CD4-positive, alpha-beta T cell treated with Interleukin-21 for 1 hour (primary cell): ENCODE data around the gene NSMCE3.
A peak's percentile ranks its signal among the peaks of the same experiment; 100 is the strongest.

Experiments used
- DNase-seq: peaks from one replicate; pipeline ENCODE4 v3.0.0-alpha.2; 2020

The NSMCE3 gene

GRCh38 chr15:29269485-29270168 lies at the start of gene NSMCE3:
Gene NSMCE3, minus strand, starts transcription at chr15:29269822. Its CDS starts 117 bp downstream, at chr15:29269705.
- DNase-seq, result peak; percentile 93

- DNase-seq, result no peak
Measured at GRCh38 chr15:29316422-29316821, 46.8 kb upstream of the NSMCE3 start.

DNA sequence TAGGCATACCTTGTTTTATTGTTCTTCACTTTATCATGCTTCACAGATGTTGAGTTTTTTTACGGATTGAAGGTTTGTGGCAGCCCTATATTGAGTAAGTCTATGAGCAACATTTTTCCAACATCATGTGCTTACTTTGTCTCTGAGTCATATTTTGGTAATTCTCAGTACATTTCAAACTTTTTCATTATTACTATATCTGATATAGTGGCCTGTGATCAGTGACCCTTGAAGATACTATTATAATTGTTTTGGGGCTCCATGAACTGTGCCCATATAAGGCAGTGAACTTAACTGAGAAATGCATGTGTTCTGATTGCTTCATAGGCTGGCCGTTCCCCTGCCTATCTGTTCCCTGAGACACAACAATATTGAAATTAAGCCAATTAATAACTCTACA lies 42.8 kb upstream of the NSMCE3 start:
- no peak for DNase-seq

GRCh38 chr15:29311696-29312095 lies 42.1 kb upstream of the NSMCE3 start:
- DNase-seq, result no peak

- no peak for DNase-seq
Measured at GRCh38 chr15:29309139-29309538, 39.5 kb upstream of the NSMCE3 start.

DNA sequence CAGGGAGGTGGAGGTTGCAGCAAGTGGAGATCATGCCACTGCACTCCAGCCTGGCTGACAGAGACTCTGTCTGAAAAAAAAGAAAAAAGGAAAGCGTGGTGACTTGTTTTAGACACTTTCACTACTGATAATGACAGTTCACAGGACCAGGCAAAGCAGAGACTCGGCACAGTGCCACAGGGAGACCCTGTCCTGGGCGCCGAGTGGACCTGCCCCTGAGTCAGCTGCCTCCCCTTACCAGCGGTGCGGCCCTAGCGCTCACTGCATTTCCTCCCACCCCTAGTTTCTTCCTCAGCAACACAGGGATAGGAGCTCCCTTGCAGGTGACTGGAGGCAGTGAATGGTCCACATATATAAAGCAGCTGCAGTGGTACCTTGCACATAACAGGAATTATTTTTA lies 38.7 kb upstream of the NSMCE3 start:
- DNase-seq, result no peak

DNA sequence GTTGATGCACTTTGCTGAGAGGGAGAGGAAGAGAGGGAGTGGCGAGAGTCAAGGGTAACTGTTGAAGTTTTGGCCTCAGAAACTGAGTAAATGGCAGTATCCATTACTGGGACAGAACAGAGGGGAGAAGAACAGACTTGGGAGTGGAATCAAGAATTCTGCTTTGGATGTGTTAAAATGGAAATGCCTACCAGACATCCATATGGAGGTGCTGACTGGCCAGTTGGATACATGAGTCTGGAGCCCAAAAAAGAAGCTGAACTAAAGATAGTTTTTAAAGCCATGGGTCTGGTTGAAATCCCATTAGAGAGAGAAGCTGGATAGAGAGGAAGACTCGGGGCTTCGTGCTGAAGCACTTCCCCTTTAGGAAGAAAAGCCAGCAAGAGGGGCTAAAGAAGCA lies 35.9 kb upstream of the NSMCE3 start:
- no peak for DNase-seq

- DNase-seq, result no peak
Measured at GRCh38 chr15:29302871-29303270, 33.2 kb upstream of the NSMCE3 start.

GRCh38 chr15:29299784-29300183 lies 30.2 kb upstream of the NSMCE3 start:
- no peak for DNase-seq

DNA sequence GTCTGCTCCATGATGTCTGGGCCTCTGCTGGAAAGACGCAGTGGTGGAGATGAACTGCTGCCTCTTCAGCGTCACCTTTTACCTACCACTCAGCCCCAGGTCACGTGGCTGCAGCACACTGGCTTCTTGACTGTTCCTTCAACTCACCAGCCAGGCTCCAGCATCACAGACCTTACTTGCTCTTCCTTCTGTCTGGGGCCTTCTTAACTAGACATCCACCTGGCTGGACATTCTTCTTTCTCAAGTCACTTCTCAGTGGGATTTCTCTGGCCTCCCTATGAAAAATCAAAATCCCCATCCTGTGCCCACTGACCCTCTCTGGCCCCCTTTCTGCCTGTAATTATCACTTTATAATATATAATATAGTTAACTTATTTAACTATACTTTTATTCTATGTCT lies 29.7 kb upstream of the NSMCE3 start:
- DNase-seq, result no peak

DNA sequence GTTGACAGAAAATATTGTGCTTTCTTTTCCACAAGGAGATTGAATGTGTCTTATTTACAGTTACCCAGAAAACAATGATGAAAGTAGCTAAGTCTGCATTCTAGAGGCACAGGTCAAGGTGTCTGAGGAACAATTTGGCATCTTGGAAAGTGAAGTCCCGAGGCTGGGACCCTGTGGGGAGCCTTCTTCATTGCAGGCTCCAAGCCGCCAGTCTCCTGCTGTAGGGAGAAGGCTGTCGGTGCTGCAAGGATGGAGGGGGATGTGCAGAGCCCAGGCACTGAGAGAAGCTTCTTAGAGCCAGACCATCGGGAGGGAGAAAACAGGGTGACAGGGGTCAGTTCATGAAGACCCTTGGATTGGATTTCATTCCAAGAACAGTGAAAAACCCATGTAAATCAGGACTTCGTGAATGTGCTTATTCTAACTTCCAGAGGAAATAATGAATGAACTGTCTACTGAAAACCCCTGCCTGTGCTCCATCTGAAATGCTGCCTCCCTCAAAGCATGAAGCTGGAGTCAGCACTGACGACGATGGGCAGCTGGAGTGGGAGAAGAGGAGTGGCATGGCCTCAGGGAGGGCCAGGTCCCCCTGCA lies 25.2 kb upstream of the NSMCE3 start:
- no peak for DNase-seq

- no peak for DNase-seq
Measured at GRCh38 chr15:29291067-29291845, 21.6 kb upstream of the NSMCE3 start.

- no peak for DNase-seq
Measured at GRCh38 chr15:29289173-29289572, 19.6 kb upstream of the NSMCE3 start.

- no peak for DNase-seq
Measured at GRCh38 chr15:29285386-29285785, 15.8 kb upstream of the NSMCE3 start.

DNA sequence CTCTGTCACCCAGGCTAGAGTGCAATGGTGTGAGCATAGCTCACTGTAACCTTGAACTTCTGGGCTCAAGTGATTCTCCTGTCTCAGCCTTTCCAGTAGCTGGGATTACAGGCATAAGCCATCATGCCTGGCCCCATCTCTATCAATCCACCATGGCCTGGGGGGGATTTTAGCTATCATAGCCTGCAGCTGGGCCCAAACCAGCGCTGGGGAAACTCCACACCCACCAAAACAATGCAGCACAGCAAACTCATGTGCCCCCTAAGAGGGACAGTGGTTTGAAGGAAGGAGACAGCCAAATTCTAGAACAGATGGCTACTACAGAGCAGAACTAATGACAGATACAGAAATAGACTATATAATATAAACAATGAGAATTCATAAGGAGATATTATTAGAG lies 13.8 kb upstream of the NSMCE3 start:
- no peak for DNase-seq

DNA sequence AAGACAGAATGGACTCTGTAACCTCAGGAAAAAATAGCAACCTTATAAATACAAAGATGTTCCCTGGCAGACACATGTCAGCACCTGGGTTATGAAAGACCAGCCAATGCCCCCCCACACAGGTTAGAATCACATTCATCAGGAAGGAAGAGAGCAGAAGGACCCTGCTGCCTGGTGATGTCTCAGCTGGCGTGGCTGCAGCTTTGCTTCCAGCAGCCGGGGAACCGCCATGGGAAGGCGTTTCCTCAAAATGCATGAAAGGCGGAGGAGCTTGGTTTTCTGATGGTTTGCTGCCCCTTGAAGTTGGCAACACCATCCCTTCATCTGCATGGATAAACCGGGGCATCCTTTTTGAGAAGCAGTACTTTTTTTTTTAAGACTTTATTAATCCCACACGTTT lies 10.9 kb upstream of the NSMCE3 start:
- no peak for DNase-seq

- no peak for DNase-seq
Measured at GRCh38 chr15:29278436-29279105, 8.9 kb upstream of the NSMCE3 start.

GRCh38 chr15:29276366-29276765 lies 6.7 kb upstream of the NSMCE3 start:
- no peak for DNase-seq

- no peak for DNase-seq
Measured at GRCh38 chr15:29275855-29276254, 6.2 kb upstream of the NSMCE3 start.

DNA sequence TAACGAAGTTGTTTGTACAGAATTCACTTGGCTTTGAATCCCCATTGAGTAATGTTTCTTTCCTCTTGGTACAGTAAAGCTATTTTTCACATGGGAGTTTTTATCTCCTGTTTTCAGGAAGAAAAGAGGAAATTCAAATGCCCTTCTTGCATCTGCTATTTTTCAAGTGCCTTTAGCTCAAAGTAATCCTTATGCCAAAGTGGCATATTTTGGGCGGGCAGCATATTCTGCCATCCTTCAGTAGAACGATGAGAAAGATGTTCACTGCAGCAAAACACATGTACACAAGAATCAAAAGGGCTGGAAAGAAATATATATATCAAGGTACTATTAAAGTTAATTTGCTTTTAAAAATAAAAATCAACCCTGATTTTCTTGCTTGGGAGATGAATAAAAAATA lies 5.3 kb upstream of the NSMCE3 start:
- DNase-seq, result no peak

- DNase-seq, result no peak
Measured at GRCh38 chr15:29272219-29272618, 2.6 kb upstream of the NSMCE3 start.

- DNase-seq, result no peak
Measured at GRCh38 chr15:29270976-29271375, 1.4 kb upstream of the NSMCE3 start.

DNA sequence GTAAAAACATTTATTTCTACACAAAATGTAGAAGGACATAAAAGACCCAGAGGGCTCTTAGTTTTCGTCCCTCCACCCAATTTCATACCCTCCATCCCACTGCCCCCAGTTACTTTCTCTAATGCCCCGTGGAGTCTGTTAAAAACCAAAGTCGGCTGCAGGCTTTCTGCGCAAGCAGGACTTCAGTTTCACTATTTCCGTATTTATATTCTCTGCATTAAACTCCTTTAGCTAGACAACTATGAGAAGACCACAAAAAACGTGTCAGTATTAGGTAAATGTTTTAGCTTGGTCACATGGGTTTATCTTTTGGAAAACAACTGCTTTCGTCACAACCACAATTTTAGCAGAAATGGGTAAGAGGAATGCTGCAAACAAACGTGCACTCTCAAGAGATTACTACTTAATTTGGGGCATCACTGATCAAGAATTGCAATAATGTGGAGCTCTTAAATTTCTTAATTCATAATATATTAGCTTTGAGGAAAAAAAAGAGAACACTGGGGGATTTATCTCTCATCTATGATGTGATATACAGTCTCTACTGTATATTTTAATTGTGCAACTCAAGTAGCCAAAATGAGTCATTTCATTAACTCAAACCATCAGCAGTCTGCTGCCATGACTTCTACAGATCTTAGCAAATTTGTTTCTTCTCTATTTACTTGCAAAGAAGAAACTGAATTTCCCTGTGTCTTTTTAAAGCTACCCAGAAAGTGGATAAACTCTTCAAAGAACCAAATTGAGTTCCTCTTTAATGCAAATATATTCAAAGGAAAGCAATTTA lies 740 bp upstream of the NSMCE3 start:
- peak; percentile 72 for DNase-seq
